ENCODE results near the gene PGM1.

Gene PGM1

DNA sequence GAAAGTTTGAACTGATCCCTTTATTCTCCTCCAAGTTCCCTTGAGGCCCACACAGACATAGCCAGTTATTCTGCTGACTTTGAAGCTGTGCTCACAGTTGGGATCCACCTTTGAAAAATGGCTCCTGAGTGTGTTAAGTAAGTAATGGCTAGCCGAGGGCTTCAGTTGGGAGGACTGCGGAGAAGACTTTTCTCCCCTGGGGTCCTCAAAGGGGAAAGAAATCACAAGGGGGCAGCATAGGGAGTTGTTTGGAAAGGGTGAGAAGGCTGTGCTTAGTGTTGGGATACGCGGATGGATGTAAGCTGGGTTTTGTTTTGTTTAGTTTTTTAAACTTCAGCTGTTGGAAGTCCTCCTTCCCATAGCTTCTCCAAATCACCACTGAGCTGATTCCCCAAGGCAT, 8.3 kb downstream of the PGM1 start:
- no peak for DNase-seq

DNA sequence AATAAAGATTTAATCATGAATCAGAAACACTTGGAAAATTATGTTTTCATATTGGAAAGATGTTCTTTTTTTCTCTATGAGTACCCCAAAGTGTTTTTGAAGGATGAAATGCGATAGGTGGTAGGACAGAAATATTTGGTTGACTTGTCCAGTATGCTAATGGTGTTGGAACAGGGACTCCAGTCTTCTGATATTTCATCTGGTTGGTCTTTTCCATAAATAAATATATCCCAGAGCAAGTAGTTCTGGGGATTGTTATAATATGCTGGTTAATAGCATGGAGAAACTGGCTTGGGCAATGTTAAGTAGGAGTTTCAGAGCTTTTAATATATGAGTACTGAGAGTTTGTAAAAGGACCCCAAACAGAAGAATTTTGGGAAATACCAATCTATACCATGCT, 8.7 kb downstream of the PGM1 start:
- no peak for DNase-seq

DNA sequence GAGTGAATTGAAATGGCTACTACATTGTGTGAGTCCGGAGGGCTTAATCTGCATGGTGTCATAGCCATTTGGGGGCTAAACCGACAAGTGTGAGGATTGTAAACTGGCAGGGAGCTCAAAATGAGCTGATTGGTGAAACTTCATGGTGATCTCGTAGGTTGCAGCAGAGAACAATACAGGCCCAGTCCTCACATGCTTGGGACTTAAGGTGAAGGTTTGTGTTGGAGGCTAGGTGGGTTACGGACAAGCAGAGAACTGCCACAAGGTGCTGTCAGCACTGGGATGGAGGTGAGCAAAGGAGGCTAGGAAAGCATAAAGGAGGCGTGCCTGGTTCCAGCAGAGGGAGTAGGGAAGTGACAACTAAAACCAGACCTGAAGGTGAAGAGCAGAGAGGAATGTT, 9.4 kb downstream of the PGM1 start:
- DNase-seq: no peak

DNA sequence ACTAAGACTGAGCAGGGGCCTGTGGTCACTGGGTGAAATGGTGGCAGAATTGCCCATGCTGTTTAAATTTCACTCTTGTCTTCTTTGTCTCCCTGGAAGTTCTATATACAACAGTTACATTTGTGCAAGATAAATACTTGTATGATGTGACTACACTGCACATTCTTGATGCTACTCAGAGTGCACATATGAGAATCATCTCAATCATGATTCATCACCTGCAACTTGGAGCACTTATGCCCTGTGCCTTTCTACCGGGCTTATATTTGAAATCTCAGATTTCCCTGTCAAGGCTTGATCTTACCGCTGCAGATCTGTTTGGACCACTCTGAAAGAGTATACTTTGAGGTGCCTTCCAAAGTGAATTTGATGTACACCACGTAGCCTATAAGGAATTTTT, 10.6 kb downstream of the PGM1 start:
- no peak for DNase-seq

DNA sequence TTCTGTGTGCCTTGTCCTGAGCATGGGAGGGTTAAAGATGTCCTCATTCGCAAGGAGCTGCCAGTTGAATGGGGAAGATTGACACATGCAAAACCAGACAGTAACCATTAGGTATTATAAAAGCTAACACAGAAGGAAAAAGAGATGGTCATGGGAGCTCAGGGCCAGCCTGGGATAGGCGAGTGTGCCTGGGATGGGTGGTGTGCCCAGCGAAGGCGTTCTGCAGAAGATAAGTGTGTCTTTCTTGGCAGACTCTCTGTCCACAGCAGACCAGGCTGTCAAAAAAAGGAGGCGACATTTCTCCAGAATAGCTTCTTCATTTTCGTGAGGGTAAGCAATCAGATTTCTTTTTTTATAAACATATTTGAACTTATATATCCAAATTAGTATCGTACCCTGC, 14.1 kb downstream of the PGM1 start:
- no peak for DNase-seq

DNA sequence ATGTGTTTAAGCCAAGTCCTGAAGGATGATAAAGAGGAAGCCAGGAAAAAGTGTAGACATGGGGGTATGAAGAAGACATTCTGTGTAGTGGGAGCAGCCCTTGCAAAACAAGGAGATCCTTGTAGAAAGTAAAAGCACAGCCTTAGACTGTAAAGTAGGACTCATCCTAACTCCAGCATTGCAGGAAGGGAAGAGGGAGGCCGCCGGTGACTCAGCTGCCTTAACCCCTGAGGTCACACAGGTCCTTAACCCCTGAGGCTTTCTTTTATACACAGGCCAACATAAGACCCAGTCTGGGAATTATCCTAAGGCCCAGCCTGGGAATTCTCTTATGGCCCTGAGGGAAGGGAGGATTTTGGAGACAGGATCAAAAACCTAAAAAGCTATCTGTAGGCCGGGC, 18.0 kb downstream of the PGM1 start:
- DNase-seq: no peak

DNA sequence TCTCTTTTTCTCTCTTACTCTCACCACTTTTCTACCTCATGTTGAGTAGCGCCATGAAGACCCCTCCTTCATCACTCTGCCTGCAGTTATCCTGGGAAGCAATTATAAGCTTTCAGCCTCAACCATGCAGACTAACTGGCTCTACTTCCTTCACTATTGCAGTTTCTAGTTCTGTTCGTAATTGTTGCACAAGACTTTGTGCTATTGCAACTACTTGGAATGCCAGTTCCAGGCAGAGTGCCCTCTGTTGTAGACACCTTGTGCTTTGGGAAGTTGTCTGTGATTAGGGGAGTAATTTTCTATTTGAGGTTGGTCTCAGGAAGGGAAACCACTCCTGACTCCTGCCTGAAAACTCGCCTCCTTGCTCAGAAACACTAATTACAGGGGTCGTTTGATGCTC, 19.4 kb downstream of the PGM1 start:
- no peak for DNase-seq

DNA sequence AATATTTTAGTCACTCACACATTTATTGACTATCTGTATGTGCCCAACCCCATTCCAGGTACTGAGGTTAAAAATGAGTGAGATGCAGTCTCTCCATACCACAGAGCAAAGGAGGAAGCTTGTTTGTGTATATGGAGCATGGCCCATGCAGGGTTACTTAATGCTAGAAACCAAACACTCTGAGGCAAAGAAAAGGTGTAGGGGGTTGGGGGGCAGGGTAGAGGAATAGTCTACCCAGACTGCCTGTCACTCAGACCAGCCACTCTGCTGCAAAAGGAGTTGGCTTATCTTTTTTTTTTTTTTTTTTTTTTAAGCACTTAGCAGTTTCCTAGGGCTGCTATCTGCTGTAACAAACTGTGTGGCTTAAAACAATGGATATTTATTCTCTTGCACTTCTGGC, 19.8 kb downstream of the PGM1 start:
- no peak for DNase-seq

DNA sequence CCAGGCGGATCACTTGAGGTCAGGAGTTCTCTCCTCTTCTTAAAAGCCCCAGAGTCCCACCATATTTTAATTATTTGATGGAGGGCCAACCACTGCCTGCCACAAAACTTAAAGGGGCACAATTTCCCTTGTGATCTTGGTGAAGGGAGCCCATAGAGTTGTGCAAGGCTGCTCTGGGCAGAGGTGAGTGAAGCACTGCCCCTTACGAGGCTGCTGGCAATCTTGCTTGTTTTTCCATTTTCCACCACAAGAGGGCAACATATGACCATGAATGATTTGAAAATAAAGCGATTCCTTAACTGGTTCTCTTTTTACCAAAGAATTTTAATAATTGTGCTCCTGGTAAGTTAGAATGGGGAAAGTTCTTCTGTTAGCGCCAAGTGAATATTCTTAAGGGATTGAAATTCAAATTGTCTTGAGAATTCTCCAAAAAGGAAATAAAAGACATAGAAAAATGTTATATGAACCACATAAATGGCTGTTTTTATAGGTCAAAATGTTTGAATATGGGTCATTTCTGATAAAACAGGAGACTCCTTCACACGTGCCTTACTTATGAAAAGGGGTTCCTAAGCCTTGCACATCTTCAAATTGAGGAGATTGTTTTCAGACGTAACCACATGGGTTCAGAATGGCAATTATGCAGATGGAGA, 22.7 kb downstream of the PGM1 start:
- peak; percentile 41 for DNase-seq

DNA sequence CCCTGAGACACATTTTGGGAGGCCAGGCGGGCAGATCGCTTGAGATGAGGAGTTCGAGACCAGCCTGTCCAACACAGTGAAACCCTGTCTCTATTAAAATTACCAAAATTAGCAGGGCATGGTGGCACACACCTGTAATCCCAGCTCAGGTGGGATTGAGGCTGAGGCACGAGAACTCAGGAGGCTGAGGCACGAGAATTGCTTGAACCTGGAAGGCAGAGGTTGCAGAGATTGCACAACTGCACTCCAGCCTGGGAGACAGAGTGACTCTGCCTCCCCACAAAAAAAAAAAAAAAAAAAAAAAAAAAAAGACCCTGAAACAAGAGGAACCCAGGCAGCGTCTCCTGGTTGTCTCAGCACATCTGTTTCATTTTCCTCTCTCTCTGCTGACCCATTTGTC, 24.2 kb downstream of the PGM1 start:
- DNase-seq: no peak

DNA sequence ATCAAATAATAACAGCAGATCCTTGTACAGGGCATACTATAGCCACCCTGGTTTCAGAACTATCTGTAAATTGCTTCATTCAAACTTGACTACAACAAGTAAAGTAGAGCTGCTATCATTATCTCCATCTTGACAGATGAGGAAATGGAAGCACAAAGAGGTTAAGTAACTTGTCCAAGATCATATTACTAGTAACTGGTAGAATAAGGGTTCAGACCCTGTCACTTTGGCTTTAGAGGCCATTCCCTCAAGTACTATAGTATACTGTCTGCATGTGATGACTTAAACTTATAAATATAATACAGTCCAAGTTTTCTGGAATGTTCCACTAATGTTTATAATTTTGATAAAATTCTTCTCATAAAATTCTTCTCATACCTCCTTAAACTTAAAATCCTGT, 24.8 kb downstream of the PGM1 start:
- no peak for DNase-seq

DNA sequence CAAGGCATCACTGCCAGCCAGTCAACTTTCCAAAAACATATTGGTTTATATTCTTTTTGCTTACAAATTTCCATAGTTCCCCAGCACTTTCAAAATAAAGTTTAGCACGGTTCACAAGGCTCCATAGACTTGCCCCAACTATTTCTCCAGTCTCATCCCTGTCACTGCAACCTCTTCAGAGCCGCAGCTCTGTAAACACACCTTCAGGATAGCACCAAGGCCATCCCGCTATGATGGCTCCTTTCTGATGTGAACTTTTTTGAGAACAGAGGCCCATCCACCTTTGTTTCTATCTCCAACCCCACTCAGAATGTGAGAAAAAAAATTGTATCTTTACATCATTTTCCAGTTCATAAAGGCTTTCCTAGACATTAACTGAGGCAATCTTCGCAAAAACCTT, 26.3 kb downstream of the PGM1 start:
- no peak for DNase-seq

DNA sequence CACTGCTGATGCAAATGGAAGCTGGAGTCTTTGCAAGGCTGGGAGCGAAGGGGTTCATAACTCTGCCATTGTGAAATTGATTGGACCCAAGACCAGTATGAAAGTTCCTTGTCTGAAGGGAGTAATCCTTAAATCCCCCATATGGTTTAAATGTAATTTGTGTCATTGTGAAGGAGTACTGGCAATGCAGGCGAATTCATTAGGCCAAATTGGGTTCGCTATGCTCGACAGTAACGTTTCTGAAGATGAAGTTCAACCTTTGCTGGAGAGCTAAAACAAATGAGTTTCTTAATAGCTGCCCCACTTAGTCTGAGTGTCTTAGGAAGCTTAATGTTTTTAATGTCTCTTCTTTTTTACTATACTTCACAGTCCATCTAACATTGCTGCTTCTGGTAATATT, 27.5 kb downstream of the PGM1 start:
- no peak for DNase-seq

DNA sequence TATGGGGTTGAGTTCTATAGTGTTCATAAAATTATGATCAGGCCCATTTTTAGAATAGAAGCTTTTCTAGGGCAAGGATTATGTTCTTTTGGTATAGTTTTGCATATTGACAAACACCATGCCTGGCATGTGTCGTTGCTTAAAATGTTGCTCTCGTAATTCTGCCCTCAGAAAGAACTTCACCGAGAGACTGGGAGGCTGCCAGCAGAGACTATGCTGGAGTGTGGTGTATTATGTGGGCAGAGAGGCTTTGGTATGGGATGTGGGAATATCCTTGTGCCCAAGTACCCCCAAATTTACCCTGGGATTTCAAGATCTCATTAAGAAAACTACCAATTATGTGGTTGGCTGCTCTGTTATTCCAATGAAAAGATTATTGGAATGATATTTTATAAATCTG, 27.9 kb downstream of the PGM1 start:
- DNase-seq: no peak

DNA sequence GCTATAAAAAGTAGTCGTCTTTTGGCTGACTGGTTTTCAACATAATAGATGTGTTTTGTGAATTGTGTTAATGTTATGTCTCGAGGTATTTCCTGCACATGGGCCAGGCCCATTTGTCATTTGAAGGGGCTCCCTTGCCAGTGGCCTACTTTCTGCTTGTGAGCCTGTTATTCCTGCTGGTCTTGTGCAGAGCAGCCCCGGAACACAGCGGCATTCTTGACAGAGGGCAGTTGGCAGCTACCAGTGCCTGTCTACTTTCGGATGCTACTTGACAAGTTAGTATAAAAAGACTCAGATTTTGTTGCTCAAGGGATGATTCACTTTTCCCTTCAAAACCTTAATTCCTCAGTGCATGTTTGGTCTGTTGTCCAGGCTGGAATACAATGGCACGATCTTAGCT, 28.5 kb downstream of the PGM1 start:
- DNase-seq: no peak

DNA sequence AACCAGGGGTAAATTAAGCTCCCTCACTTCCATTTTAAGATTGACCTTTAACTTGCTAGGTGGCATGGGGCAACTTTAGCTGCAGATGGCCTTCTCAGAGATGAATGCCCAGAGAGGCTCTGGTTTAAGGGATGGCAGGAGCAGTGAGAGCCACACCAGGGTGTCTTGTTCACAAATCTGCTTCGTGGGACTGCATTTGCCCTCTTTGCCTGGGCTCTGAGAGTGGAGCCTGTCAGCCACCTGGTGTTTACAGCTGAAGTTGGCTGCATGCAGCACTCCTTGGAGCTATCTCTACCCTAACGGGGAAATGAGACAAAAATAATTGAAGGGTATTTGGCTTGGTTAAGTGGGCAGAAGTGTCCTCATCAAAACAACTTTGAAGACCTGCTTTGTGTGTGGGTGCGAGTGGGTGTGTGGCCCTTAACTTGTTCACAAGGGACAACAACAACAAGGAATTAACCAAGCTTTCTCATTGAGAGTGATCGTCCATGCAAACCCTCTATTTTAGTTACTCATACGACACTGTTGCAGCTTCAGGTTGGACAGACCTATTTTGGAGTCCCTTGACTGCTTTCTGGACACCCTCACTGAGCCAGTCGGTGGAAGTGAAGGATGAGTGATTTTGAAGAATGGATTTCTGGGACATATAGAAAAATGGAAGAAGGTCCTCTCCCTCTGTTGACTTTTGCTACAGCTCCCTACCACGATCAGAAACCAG, 29.8 kb downstream of the PGM1 start:
- DNase-seq: no peak

DNA sequence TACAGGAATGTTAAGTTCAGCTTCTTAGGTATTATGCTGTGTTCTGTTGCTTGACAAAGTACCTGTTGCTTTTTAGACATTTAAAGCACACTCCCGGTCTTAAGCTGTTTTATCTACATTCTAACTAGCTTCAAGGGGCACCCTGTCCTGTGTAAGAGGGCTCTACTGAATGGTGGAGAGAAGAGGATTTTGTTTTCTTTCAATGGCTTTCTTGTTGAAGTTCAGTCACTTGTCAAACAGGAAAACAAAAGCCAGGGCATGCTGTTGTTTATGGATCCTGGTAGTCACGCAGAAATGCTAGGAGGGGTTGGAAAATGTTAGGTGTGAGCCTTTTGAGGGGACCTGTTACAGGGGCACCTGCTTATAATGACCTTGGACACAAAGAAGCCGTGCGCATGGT, 30.7 kb downstream of the PGM1 start:
- no peak for DNase-seq

DNA sequence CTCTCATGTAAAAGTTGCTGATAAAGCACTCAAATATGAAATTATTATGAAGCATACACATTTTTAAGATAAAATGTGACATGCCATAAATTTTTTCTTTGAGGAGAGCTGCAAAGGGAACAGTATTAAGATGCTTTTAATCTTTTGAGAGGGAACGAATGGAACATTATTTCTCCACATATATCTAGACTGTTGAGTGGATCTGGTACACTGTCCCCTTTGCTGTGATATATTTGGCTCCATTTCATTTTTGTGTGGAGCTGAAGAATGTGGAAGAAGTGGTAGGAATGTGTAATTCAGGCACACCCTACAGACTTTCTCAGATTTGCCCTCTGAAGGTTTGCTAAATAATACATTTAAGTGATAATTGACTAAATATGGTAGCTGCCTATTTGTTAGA, 31.7 kb downstream of the PGM1 start:
- no peak for DNase-seq

DNA sequence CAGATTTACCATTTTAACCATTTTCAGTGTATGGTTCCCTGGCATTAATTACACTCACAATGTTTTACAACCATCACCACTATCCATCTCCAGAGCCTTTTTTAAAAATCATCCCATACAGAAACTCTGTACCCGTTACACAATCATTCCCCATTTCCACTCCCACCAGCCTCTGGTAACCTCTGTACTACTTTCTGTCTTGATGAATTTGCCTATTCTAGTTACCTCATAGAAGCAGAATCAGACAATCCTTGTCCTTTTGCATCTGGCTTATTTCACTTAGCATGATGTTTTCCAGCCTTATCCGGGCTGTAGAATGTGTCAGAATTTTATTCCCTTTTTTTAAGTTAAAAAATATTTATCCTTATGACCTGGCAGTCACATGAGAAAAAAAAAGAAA, 33.0 kb downstream of the PGM1 start:
- no peak for DNase-seq

DNA sequence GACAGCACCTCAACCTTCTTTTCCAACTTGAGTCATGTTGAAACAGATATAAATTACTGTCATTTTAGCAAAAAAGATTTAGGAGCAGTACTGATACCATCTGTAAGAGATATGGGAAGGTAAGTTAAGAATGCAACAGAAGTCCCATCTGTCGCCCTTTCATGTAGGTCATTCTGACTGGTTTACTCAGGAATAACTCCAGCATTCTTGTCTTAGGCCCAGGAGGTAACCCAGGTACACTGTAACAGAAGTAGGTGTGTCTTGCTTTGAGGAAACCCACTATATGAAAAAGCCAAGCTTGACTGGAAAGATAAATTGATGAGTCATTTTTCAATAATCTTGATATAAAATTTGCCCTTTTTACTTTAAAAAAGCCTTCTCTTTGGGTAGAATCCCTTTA, 35.4 kb downstream of the PGM1 start:
- DNase-seq: no peak

DNA sequence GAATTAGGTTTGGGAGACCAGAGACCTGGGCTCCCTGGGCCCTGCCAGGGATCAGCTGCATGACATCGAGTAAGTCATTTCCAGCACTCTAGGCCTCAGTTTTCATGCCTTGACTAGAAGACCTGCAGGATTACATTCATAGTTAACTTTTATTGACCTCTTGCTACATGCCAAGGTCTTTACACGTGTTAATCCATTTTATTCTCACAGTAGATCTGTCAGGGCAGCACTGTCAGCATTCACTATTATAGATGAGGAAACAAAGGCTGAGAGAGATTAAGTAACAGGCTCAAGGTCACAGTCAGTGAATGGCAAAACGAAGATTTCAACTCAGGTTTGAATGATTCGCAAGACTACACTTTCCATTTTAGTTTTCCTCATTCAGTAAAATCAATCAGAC, 37.0 kb downstream of the PGM1 start:
- no peak for DNase-seq

DNA sequence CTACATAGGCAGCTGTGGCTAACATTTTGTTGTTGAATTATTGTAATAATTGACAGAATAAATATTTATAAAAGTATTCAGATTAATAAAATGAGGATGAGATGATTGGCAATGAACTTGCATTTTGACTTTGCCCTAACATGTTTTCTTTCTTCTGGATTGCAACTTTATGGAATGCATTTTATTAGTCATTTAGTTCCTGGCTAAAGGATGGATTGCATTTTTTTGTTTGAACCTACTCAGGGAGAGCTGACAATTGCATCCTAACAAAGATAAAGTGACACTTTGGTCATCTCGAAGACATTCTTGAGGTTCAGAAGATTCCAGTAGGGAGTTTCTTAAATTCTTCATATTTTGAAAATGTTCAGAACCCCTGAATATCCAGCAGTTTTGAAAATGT, 37.5 kb downstream of the PGM1 start:
- DNase-seq: no peak

DNA sequence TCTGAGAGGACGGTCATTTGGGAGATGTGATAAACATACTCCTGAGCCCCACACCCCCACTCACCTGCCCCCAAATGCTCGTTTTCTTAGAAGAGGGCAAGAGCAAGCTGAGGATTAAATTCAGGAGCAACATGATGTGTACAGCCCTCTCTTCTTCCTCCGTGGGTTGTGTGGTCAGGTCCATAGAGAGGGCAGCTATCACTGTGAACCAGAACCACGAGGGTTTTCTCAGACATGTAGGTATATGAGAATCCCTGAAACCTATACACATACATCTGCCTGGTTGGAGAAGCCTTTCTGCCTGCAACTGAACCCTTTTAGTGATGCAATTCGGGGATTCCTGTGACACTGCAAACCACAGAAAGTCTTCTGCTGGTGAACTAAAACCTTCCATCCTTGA, 38.9 kb downstream of the PGM1 start:
- DNase-seq: no peak

DNA sequence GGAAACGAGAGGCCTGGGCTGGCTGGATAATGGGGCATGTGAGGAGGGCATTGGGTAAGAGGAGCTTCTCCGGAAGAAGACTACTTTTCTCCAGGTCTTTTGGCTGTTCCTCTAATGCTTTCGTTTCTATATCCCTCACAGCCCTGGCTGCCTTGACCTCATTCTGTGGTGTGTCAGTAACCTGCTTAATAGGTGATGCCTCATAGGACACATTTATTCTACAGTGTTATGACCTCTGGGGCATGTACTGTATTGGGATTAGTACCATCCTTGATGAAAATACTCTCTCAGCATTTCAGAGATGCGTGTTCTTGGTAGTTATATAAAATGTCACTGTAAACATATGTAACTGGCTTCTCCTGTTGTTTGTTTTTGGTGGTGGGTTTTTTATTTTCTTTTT, 40.1 kb downstream of the PGM1 start:
- DNase-seq: no peak

DNA sequence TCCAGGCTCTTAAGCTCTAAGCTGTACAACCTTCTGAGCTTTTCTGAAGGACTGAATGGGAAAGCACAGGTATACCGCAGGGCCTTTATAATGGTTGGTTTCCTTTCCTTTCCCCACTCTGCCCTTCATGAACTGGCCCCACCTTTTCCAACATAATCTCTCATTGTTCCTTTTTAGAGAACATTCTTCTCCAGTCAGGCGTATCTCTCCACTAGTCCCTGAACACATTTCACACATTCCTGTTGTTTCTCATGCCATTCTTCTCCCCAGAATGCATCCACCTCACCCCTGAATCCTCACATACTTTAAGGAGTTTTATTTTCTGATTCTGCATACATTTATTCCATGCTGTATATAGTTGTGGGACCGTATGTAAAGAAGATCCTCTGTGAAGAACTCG, 41.3 kb downstream of the PGM1 start:
- DNase-seq: no peak
